ENCODE results near the gene AGAP4.
"Not testable (repeated sequence)": the region's sequence is repeated elsewhere in the genome, so short reads cannot be mapped to it uniquely, and the experiment has no call there.

AGAP4 gene

DNA sequence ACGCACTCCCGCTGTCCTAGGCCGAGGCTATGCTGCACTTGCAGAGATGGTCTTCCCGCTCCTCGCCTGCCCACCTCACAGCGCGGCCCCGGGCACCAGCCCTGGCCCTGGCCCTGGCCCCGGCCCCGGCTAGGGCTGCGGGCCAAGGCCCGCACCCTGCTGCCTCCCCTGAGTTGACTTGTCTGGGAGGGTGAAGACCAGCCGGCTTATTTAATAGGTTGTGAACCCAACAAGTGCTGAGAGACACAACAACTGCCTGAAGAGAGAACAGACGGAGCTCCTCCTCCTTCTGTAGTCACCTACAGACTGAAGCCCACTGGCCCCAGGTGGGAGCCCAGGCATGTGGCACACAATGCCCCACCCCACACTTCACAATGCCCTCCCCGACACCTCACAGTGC is at the start of gene AGAP4:
TSS of gene AGAP4 (minus strand) at position 101 of the 400 bp plus-strand sequence. CDS start 153 bp downstream, outside the sequence.
- DNase-seq (ENCODE audit: low read depth in 3 of 3): not testable (repeated sequence)

DNA sequence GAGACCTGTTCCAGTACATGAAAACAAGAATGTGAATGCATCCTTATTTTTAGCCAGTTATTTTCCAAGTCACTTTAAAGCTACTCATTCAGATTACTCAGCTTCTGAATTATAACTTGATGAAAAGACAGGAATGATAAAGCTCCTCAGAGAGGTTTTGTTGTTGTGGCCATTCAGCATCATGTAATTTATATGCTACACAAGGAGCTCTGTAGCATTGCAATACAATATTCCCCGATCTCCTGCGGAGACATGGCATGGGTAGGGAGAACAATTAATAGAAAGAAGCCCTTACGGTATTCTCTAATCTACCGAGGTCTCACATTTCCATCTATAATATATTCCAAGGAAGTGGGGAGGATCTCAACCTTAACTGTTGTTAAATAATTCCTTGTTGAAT is 43.4 kb upstream of the AGAP4 start:
- not testable (repeated sequence) for DNase-seq (ENCODE audit: low read depth in 3 of 3)

DNA sequence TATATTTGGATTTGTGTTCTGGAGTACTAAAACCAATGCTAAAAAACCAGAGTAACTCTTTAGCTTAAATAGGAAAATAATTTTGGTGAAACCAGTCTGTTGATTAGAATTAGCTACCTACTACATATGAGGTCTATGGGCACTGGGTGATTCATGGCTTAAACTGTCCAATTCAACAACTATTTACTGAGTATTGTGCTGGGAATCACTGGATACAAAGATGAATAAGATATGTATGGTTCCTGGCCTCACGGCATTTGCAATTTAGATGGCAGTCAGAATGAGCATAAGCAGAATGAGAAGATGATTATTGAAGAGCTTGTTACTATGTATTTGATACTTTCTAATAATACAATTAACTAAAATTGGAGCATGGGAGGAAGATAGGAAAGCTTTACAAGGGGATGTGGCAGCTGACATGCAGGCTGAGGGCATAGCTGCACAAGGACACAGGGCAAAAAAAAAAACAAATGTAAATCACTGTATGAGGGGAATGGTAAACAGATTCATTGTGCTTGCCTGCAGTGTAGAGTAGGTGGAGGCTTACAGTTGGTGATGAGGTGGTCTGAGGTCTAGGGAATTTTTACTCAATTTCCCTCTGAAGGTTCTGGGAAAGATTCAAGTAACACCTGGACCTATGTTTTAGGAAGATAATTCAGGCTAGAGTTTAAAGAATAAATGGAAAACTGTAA is 42.4 kb upstream of the AGAP4 start:
- not testable (repeated sequence) for DNase-seq (ENCODE audit: low read depth in 3 of 3)

DNA sequence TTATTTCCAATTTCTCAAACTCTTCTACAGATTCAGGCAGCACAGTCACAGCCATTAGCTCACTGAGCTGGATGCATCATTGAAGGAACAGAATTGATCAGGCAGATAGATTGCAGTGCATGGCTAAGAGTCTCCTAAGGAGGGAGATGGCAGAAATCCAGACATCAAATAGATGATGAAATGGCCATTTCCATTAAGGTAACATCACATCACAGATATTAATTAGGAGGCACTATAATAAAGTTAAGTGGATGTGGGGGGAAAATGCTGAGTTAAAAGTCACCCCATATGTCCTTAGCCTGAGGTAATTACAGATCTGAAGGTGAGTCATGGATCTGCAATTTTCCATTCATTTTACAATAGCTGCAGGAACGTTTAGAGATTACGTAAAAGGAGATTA is 35.6 kb upstream of the AGAP4 start:
- not testable (repeated sequence) for DNase-seq (ENCODE audit: low read depth in 3 of 3)

DNA sequence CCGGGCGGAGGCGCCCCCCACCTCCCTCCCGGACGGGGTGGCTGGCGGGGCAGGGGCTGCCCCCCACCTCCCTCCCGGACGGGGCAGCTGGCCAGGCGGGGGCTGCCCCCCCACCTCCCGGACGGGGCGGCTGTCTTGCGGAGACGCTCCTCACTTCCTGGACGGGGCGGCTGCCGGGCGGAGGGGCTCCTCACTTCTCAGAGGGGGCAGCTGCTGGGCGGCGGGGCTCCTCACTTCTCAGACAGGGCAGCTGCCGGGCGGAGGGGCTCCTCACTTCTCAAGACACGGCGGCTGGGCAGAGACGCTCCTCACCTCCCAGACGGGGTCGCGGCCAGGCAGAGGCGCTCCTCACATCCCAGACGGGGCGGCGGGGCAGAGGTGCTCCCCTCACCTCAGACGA is 18.1 kb upstream of the AGAP4 start:
- not testable (repeated sequence) for DNase-seq (ENCODE audit: low read depth in 3 of 3)

DNA sequence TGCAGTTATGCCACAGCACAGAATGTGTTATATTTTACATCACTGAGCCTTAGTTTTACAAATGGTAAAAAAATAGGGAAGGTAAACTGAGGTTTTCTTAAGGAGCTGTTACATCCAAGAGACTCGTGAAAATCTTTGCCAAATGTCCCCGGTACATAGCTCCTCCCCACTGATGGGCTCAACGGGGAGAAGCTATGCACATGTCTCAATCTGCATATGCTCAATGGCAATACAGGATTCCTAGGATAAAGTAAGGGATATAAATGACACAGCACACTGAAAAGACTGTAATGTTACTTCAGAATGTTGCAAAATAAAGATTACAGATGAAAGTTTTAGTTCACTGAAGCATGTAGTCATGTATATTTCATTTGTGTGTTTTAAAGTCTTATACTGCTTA is 17.0 kb upstream of the AGAP4 start:
- DNase-seq (ENCODE audit: low read depth in 3 of 3): not testable (repeated sequence)

DNA sequence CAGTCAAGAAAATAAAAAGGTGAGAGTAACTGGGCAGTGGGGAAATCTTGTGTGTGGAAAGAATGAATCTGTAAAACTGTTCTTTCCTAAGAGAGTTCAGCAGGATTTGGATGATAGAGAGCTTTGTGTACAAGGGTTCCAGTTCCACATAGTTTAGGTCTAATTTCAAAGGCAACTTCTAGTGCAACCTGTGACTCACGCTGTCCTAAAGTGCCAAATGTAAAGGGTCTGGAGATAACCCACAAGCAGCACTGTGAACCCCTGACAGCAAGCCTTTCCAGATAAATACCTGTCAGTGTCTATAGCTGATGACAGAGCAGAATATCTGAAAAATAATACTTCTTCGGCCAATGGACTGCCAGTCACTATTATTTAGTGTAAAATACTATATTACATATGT is 16.3 kb upstream of the AGAP4 start:
- not testable (repeated sequence) for DNase-seq (ENCODE audit: low read depth in 3 of 3)

DNA sequence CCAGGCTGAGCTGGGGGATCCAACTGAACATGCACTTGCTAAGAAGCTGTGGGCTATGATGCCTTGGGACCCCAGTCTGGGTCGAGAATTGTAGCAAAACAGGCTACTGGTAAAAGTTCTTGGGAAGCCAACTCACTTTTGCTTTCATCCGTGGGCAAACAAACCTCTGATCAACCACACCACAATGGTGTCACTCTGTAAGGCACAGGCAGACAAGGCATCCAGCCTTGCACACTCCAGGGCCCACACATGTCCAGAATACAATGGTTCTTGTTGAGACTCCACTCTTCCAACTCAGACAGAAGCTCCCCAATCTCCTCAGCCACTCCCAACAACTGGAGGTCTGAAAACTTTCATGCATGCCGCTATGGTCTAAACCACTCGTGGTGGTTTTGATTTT is 10.6 kb upstream of the AGAP4 start:
- DNase-seq (ENCODE audit: low read depth in 3 of 3): not testable (repeated sequence)

DNA sequence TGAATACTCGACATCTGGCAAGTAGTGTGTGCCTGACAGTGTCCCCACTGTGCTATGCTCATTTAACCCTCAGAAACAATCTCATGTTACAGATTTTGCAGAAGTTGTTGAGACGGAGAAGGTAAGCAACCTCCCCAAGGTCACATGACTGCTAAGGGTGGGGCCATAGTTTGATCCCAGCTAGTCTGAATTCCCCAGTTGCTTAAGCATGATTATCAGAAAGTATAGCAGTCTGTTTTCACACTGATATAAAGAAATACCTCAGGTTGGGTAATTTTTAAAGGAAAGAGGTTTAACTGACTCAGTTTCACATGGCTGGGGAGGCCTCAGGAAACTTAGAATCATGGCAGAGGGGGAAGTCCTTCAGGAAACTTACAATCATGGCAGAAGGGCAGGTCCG is 1.2 kb upstream of the AGAP4 start:
- DNase-seq (ENCODE audit: low read depth in 3 of 3): not testable (repeated sequence)

DNA sequence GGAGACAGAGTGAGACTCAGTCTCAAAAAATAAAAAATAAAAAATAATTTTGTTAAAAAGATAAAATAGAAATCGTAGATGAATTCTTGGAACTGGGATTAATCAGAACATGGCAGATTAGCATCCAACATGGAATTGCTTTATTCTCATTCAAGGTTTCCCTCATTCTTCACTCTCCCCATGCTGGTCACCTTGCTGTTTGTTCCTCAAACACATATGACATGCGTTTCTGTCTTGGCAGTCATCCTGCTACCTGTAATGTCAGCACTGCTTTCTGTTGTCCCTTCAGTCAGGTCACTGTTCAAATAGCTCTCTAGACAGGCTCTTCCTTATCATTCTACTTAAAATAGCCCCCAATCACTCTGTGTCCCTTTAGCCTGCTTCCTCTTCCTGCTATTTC is 24.4 kb downstream of the AGAP4 start:
- not testable (repeated sequence) for DNase-seq (ENCODE audit: low read depth in 3 of 3)

DNA sequence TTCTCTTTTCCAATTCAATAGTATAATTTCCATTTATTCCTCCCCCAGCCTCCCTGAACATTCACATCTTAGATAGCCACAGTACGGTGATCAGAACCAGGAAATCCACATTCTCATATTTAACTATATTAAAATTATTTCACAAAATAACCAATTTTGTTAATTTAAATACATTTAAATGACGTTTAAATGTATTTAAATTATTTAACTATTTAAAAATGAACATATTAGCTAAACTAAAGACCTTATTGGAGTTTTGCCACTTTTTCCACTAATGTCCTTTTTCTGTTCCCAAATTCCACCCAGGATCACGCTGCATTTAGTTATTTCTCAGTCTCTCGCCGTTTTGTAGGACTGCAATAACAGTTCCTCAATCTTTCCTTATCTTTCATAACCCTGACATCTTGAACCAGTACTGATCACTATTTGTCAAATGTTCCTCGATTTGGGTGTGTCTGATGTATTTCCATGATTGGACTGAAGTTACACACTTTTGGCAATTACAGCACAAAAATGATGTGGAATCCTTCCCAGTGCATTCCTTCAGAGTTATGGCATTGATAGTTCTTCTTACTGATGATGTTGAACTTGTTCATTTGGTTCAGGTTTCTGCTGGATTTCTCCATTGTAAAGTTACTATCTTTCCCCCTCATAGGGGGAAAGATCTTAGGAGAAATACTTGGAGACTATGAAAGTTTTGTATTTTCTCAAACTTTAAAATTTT is 27.0 kb downstream of the AGAP4 start:
- DNase-seq (ENCODE audit: low read depth in 3 of 3): not testable (repeated sequence)

DNA sequence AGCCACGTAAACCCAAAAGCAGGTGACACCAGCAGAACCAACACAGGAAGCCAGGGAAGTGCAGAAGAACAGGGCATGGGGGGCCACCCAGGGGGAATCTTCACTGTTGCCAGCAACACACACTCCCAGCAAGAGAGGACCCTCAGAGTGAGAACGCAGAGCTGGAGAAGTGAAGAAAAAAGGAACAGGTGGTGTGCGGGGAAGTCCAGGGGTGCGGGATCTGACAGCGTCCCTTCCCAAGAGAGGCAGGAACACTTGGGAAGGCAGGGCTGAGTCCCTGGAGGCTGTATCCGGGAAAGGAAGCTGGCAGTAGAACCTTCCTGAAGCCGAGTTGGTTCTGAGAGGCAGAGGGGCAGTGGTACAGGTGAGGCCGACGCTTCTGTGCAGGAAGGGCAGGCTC is 27.7 kb downstream of the AGAP4 start:
- DNase-seq (ENCODE audit: low read depth in 3 of 3): no peak

DNA sequence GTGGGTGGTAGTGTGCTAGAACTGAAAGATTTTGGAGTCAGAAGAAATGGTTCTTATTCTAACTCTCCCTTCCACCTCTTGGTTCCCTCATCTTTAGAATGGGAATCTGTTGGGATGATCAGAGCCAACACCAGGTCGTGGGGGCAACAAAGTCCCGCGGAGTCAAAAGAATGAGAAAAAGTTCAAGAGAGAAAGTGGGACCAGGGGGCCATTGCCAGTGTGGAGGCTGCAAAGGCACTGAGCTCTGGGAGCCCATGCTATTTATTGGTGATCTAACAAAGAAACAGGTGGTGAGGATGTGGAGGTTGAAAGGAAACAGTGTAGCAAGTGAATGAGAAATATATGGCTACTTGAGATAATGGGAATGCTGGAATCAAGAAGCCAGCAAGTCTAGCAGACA is 29.4 kb downstream of the AGAP4 start:
- no peak for DNase-seq (ENCODE audit: low read depth in 3 of 3)

DNA sequence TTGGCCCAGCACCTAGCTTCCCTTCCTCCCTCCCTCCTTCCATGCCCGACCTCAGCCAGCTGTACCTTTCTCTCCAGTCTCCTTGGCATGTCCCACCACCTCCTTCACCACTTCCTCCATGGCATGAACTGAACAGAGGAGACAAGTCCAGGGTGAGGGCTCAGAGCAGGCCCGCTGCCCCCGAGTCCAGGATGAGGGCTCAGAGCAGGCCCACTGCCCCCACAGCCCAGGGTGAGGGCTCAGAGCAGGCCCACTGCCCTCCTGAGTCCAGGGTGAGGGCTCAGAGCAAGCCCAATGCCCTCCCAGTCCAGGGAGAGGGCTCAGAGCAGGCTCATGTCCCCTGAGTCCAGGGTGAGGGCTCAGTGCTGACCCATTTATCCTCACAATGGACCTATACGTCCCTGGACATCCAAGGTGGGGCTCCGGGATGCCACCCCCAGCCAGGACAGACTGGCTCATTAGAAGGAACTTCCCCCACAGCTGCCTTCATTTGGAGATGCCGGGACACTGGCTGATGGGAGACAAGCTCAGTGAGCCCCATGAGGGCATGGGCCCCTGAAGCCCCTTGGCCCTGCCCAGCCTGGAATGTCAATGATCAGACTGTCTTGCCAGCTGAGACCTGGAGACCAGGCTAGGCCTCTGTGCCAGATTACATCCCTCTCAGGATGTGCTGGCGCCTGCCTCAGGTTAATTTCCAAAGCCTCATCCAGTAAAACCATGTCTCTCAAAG is 30.0 kb downstream of the AGAP4 start:
- DNase-seq (ENCODE audit: low read depth in 3 of 3): no peak

DNA sequence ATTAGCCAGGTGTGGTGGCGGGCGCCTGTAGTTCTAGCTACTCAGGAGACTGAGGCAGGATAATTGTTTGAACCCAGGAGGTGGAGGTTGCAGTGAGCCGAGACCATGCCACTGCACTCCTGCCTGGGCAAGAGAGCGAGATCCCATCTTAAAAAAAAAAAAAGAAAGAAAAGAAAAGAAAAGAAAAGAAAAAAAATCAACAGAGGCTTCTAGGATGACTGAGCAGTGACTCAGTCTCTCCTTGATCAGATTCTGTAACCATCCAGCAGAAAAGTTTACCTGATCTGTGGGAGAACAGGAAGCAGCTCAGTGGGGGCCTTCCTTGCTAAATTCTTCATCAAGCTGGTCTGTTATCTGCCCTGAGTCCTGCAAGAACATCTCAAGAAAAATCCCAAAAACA is 33.2 kb downstream of the AGAP4 start:
- not testable (repeated sequence) for DNase-seq (ENCODE audit: low read depth in 3 of 3)

DNA sequence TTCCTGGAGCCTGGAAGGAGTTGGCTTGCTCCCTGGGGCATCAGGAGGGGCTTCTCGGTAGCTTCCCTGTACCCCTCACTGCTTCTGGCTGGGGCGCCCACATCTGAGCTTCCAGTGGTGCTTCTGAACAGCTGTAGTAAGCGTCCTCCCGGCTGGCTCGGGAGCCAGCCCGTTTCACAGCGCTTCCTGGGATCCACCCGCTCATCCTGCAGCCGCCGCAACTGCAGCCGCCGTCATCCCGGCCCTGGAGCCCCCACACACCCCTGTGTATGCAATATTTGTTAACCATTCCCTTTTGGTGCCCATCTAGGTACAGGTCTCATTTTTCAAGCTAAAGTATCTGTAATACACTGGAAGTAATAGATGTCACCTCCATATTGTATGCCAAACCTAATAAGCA is 34.3 kb downstream of the AGAP4 start:
- not testable (repeated sequence) for DNase-seq (ENCODE audit: low read depth in 3 of 3)

DNA sequence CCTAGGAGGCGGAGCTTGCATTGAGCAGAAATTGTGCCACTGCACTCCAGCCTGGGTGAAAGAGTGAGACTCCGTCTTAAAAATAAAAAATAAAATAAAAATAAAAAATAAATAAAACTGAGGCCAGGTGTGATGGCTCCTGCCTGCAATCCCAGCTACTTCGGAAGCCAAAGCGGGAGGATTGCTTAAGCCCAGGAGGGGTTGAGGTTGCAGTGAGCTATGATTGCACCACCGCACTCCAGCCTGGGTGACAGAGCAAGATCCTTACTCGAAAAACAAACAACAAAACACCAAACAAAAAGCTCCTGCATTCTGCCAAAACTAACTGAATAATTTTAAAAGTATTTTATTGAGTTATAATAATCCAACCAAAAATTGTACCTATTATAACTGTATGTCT is 36.2 kb downstream of the AGAP4 start:
- DNase-seq (ENCODE audit: low read depth in 3 of 3): no peak

DNA sequence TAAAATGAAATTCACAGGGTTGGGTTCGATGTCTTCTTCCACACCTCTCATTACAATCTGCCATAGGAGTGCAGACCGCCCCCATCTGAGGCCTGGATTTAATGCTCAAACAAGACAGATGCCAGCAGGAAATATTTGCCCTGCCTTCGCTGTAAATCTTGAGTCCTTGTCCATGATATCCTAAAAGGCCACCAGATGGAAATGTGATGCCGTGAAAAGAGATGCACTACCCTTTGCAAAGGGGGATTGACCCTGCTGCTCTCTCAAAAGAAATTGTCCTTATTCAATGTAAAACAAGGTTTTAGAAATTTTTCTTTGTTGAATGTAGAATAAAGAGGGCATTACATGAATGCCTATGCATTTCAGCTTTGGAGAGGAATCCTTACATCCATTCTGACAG is 37.5 kb downstream of the AGAP4 start:
- DNase-seq (ENCODE audit: low read depth in 3 of 3): no peak

DNA sequence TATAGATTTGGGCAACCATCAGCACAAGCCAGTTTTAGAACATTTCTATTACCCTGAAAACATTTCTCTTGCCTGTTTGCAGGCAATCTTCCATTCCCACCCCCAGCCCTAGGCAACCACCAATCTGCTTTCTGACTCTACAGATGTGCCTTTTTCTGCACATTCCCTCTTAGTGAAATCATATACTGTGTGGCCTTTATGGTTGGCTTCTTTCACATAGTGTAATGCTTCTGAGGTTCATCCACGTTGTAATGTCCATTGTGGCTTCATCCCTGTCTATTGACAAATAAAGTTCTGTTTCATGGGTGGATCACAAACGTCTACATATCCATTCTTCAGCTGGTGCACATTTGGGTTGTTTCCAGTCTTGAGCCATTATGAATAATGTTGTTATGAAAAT is 42.3 kb downstream of the AGAP4 start:
- not testable (repeated sequence) for DNase-seq (ENCODE audit: low read depth in 3 of 3)

DNA sequence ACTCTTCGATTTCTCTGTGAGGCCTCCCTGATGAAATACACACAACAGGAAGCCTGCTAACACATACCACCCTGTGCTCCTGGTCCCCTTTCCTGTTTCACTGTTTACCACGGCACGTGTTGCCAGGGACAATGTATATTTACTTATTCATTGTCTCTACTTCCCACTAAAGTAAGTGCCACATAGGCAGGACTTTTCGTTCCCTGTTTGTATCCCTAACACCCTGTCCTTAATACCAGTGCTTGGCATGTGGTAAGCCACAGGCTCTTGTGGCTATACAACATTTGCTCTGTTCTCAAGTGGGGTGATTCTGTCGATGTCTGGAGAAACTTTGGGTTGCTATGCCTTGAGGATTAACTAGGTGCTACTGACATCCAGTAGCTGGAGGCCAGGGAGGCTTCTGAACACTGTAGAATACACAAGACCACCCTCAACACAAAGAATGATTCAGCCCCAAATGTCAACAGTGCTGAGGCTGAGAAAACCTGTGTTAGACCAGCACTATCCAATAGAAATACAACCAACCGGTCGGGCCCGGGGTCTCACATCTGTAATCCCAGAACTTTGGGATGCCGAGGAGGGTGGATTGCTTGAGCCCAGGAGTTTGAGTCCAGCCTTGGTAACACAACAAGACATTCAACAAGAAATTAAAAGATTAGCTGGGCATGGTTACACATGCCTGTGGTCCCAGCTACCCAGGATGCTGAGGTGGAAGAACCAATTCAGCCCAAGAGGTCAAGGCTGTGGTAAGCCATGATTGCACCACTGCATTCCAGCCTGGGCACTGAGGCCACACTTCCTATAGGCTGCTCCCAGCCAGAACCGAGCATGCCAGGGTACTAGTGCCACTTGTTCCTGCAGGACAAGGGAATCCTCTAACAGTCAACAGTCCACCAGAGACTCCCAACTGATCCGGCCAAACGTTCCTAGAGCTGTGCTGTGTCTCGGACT is 44.0 kb downstream of the AGAP4 start:
- DNase-seq (ENCODE audit: low read depth in 3 of 3): not testable (repeated sequence)

DNA sequence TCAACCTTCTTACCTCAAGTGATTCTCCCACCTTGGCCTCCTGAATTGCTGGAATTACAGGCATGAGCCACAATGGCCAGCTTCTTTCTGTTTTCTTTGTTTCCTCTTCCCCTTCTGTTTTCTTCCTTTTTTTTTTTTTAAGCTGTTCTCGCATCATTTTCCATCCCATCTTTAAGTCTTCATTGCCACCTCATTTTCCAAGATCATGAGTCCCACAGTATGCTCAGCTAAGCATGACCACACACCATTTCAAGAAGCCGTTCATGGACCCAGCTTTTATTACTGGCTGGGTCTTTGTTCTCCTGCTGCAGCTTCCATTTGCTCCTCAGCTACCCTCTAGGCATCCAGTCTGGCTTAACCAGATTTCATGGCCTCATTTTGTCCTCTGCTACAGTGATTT is 52.5 kb downstream of the AGAP4 start:
- DNase-seq (ENCODE audit: low read depth in 3 of 3): not testable (repeated sequence)

Measured in stimulated activated CD4-positive, alpha-beta T cell treated with anti-CD3 and anti-CD28 coated beads, TNF-alpha, amount 100 ng/mL, for 24 hours (primary cell).